ENCODE results near the gene SPTBN1. TPM values are rescaled to one million over a fixed set of nuclear protein-coding genes. Genes with fewer than 3 reads are reported as not detected.

SPTBN1 gene
- total RNA-seq, 1 experiment from 2014 or later = 171 TPM

DNA sequence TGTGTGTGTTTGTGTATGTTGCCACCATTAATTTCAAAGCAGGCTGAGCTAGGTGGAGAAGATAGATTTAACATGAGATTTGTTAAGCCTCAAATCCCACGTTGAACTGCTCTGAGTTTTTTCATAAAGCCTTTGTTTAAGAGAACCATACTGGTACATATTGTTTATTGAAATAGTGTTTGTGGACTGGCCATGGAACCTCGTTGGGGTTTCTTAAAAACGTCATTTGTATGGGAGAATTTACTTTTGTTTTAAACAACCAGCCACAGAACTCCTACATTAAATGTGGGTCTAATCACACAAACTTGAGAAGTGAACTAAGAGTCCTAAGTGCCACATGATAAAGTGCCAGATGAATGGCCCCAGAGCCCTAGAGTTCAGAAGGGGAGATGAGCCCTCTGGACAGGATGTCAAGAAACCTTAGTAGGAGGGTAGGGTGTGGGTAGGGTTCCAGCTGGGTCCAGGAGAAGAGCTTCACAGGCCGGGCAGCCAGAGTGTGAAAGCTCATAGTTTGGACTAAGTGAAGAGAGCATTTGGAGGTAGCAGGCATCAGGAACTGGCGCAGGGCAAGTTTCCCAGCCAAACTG, 146.7 kb downstream of the SPTBN1 start:
- Mint-ChIP-seq H3K27ac (ENCODE audit: low read depth, unreplicated experiment) (no peak overlapping the region), H3K4me1 (ENCODE audit: insufficient read depth, unreplicated experiment) (peaks cover 52% of the 10 kb centered on the region), H3K27me3 (ENCODE audit: insufficient read depth, unreplicated experiment) (no peaks in the 10 kb centered on the region), H3K4me3 (ENCODE audit: unreplicated experiment) (no peak overlapping the region), H3K9me3 (ENCODE audit: unreplicated experiment) (no peaks in the 10 kb centered on the region), H3K36me3 (ENCODE audit: insufficient read depth, unreplicated experiment) (peaks cover 4% of the 10 kb centered on the region)
- ChIA-PET POLR2A (interaction anchor here (3.1 to 4.8 kb wide), 2 partner anchors 43 to 44 kb away, joined by 14 to 80 read pairs; no protein-coding TSS in a partner anchor), CTCF (interaction anchor here (0.8 to 1.7 kb wide), 2 partner anchors 43 to 79 kb away, joined by 4 to 6 read pairs; no protein-coding TSS in a partner anchor)
- intact Hi-C loops (cut with micrococcal nuclease) = no loop called here
- no peak for DNase-seq (ENCODE audit: unreplicated experiment)
- BruUV-seq (replicated peaks) = no TSS peak
- TF ChIP-seq, protein P1, sequence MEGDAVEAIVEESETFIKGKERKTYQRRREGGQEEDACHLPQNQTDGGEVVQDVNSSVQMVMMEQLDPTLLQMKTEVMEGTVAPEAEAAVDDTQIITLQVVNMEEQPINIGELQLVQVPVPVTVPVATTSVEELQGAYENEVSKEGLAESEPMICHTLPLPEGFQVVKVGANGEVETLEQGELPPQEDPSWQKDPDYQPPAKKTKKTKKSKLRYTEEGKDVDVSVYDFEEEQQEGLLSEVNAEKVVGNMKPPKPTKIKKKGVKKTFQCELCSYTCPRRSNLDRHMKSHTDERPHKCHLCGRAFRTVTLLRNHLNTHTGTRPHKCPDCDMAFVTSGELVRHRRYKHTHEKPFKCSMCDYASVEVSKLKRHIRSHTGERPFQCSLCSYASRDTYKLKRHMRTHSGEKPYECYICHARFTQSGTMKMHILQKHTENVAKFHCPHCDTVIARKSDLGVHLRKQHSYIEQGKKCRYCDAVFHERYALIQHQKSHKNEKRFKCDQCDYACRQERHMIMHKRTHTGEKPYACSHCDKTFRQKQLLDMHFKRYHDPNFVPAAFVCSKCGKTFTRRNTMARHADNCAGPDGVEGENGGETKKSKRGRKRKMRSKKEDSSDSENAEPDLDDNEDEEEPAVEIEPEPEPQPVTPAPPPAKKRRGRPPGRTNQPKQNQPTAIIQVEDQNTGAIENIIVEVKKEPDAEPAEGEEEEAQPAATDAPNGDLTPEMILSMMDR (IDR thresholded peaks at IDR 0.05; ENCODE audit: unreplicated experiment) = no peak

DNA sequence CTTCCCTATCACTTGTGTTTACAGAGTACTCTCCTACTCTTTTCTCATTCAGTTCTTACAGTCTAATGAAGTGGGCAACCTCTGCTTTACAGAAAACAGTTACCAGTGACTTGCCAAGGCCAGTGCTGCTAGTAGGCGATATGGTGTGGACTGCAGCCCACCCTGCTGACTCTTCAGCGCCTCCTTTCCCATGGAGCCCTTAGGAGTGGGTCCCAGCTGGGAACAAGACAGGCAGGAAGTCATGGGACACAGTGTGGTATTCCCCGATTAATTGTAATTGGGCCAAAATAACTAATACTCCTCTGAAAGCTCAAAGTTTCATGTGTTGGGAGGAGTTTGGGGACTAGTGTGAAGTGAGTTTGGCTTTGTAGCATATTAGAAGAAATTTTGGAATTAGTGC, 147.2 kb downstream of the SPTBN1 start:
- CTCF ChIA-PET = no interaction called here
- intact Hi-C loops (cut with micrococcal nuclease) = no loop called here
- POLR2A ChIA-PET = interaction anchor here (2.4 to 3.1 kb wide), 2 partner anchors 11 to 44 kb away, joined by 8 to 14 read pairs; no protein-coding TSS in a partner anchor
- DNase-seq (ENCODE audit: unreplicated experiment) = no peak
- Mint-ChIP-seq H3K27ac (ENCODE audit: low read depth, unreplicated experiment) (peak overlapping the region; percentile 3), H3K27me3 (ENCODE audit: insufficient read depth, unreplicated experiment) (no peaks in the 10 kb centered on the region), H3K9me3 (ENCODE audit: unreplicated experiment) (no peaks in the 10 kb centered on the region), H3K36me3 (ENCODE audit: insufficient read depth, unreplicated experiment) (peaks cover 4% of the 10 kb centered on the region), H3K4me1 (ENCODE audit: insufficient read depth, unreplicated experiment) (peaks cover 47% of the 10 kb centered on the region), H3K4me3 (ENCODE audit: unreplicated experiment) (no peak overlapping the region)
- TF ChIP-seq, protein P1 (IDR thresholded peaks at IDR 0.05; ENCODE audit: unreplicated experiment) = no peak
- no TSS peak for BruUV-seq (replicated peaks)

DNA sequence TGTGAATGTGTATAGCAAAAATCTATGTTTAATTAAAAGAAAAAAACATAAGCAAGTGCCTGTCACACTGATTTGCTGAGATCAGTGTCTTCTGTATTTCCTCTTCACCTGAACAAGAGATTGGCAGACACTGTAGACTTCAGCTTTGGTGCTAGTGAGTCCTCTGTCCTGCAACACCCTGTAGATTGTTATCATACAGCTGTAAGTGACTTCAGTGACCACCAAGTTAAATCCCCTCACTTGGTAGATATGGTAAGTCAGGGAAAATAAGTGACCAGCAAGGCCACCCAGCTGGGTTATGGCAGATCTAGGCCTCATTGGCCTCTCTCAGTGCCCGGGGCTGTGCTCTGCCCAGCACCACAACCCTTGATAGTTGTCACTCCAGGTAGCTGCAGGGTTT, 147.7 kb downstream of the SPTBN1 start:
- H3K27ac Mint-ChIP-seq (ENCODE audit: low read depth, unreplicated experiment) = peak overlapping the region; percentile 3
- CTCF ChIA-PET = no interaction called here

DNA sequence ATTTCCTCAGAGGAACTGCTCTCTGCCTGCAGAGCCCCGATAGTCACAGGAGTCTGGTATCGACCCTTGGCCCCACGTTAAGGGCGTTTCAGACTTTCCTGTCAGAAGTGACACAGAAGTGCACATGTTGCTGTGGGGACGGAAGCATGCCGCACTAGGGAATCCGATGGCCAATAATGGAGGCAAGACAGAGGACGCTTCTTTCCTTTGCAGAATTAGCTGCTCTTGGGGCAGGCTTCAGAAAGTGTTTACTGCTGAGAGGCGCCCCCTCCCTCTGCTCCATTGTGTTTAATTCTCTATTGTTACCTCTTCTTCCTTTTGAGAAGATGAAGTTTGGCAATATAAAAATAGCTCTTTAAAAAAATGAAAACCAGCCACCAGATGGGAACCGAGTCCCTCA, 148.7 kb downstream of the SPTBN1 start:
- ChIA-PET CTCF (interaction anchor here (0.6 to 0.9 kb wide), 3 partner anchors 51 to 84 kb away, joined by 3 to 4 read pairs (median 3); no protein-coding TSS in a partner anchor), POLR2A (interaction anchor here (0.7 to 3.1 kb wide), 6 partner anchors 9 to 46 kb away, joined by 3 to 14 read pairs (median 4); no protein-coding TSS in a partner anchor)
- Mint-ChIP-seq H3K9me3 (ENCODE audit: unreplicated experiment) (no peaks in the 10 kb centered on the region), H3K4me1 (ENCODE audit: insufficient read depth, unreplicated experiment) (peaks cover 37% of the 10 kb centered on the region), H3K27me3 (ENCODE audit: insufficient read depth, unreplicated experiment) (no peaks in the 10 kb centered on the region), H3K27ac (ENCODE audit: low read depth, unreplicated experiment) (peak overlapping the region; percentile 17), H3K4me3 (ENCODE audit: unreplicated experiment) (no peak overlapping the region), H3K36me3 (ENCODE audit: insufficient read depth, unreplicated experiment) (peaks cover 8% of the 10 kb centered on the region)
- intact Hi-C loops (cut with micrococcal nuclease) = no loop called here
- BruUV-seq (replicated peaks) = no TSS peak
- DNase-seq (ENCODE audit: unreplicated experiment) = no peak
- TF ChIP-seq, protein P1 (IDR thresholded peaks at IDR 0.05; ENCODE audit: unreplicated experiment) = no peak

More for the DNA sequence above, 147.7 kb downstream of the SPTBN1 start:
- intact Hi-C loops (cut with micrococcal nuclease) = no loop called here
- H3K9me3 Mint-ChIP-seq (ENCODE audit: unreplicated experiment) = no peaks in the 10 kb centered on the region
- no peaks in the 10 kb centered on the region for H3K27me3 Mint-ChIP-seq (ENCODE audit: insufficient read depth, unreplicated experiment)
- no TSS peak for BruUV-seq (replicated peaks)
- no peak overlapping the region for H3K4me3 Mint-ChIP-seq (ENCODE audit: unreplicated experiment)
- H3K36me3 Mint-ChIP-seq (ENCODE audit: insufficient read depth, unreplicated experiment) = peaks cover 4% of the 10 kb centered on the region
- peaks cover 42% of the 10 kb centered on the region for H3K4me1 Mint-ChIP-seq (ENCODE audit: insufficient read depth, unreplicated experiment)
- DNase-seq (ENCODE audit: unreplicated experiment) = no peak
- TF ChIP-seq, protein P1 (IDR thresholded peaks at IDR 0.05; ENCODE audit: unreplicated experiment) = no peak
- POLR2A ChIA-PET = interaction anchor here (2.4 to 3.1 kb wide), 2 partner anchors 11 to 44 kb away, joined by 8 to 14 read pairs; no protein-coding TSS in a partner anchor
